ENCODE measurements around the gene GLE1. TPM values are rescaled to one million over a fixed set of nuclear protein-coding genes. Genes with fewer than 3 reads are reported as not detected.

Gene GLE1
- total RNA-seq, 8 experiments from 2014 or later = 11.9 to 30.4 (median 17.3) TPM

Other genes with a start within 250 kb of the GLE1 start
- gene GOLGA2, start 228.7 kb upstream of the GLE1 start, total RNA-seq = 100 to 1,000 TPM in 2 of 8 experiments, 10 to 100 TPM in 6; 41.0 to 109 (median 91.7) TPM
- 10 to 100 TPM; 29.4 to 55.4 (median 43.2) TPM for gene SWI5, start 228.4 kb upstream of the GLE1 start, total RNA-seq
- gene TRUB2, start 182.3 kb upstream of the GLE1 start, total RNA-seq = 10 to 100 TPM; 12.2 to 37.4 (median 22.0) TPM
- 10 to 100 TPM; 37.8 to 66.5 (median 51.1) TPM for gene COQ4, start 181.9 kb upstream of the GLE1 start, total RNA-seq
- gene SLC27A4, start 164.2 kb upstream of the GLE1 start, total RNA-seq = 10 to 100 TPM; 10.4 to 31.7 (median 17.7) TPM
- 10 to 100 TPM; 32.0 to 57.2 (median 44.4) TPM for gene URM1, start 133.3 kb upstream of the GLE1 start, total RNA-seq
- 10 to 100 TPM; 14.4 to 53.5 (median 19.7) TPM for gene CERCAM, start 83.9 kb upstream of the GLE1 start, total RNA-seq
- 10 to 100 TPM; 20.3 to 62.5 (median 42.7) TPM for gene ODF2, start 48.7 kb upstream of the GLE1 start, total RNA-seq
- gene SPTAN1, start 47.9 kb downstream of the GLE1 start, total RNA-seq = 100 to 1,000 TPM; 195 to 680 (median 254) TPM
- gene DYNC2I2, start 152.1 kb downstream of the GLE1 start, total RNA-seq = 10 to 100 TPM; 21.1 to 62.7 (median 28.3) TPM
- 100 to 1,000 TPM; 328 to 639 (median 393) TPM for gene SET, start 184.5 kb downstream of the GLE1 start, total RNA-seq
- gene PKN3, start 197.8 kb downstream of the GLE1 start, total RNA-seq = 1 to 10 TPM in 3 of 8 experiments, under 1 TPM in 5; 0.07 to 7.3 (median 0.68) TPM
- gene ZDHHC12, start 219.4 kb downstream of the GLE1 start, total RNA-seq = 10 to 100 TPM in 5 of 8 experiments, 1 to 10 TPM in 3; 3.7 to 31.4 (median 11.7) TPM